GM18951 (cell line): ENCODE data around the gene PRPF8.
"Not testable (repeated sequence)": the region's sequence is repeated elsewhere in the genome, so short reads cannot be mapped to it uniquely, and the experiment has no call there.

Experiments
- POLR2A ChIP-seq: IDR thresholded peaks from 4 replicates; pipeline ENCODE4 v1.6.1; 2011; ENCODE audit warnings: mild to moderate bottlenecking; ENCODE audit not compliant: insufficient read length, insufficient read depth; ENCODE audit errors: extremely low read depth
- in situ Hi-C: fragments of 300-500 bp; cut with MboI; formaldehyde crosslinking; loops from one replicate; pipeline ENCODE4 v1.12.0; 2022; ENCODE audit warnings: low sequenced_read_pairs, mixed read lengths, inconsistent platforms; ENCODE audit not compliant: unreplicated experiment

PRPF8 gene

GRCh38 chr17:1695365-1695764, 10.7 kb upstream of the PRPF8 start:
- TF ChIP-seq POLR2A = no peak
- in situ Hi-C loops = no loop called here

GRCh38 chr17:1693339-1693738, 8.7 kb upstream of the PRPF8 start:
- in situ Hi-C loops = no loop called here
- TF ChIP-seq POLR2A = no peak

GRCh38 chr17:1690544-1691221, 6.0 kb upstream of the PRPF8 start:
- no peak for TF ChIP-seq POLR2A
- in situ Hi-C loops = no loop called here

GRCh38 chr17:1688405-1688804, 3.7 kb upstream of the PRPF8 start:
- in situ Hi-C loops = not testable (repeated sequence)

GRCh38 chr17:1686086-1686485, 1.4 kb upstream of the PRPF8 start:
- no peak for TF ChIP-seq POLR2A
- in situ Hi-C loops = no loop called here

- in situ Hi-C loops = no loop called here
- no peak for TF ChIP-seq POLR2A
Observed at GRCh38 chr17:1683459-1683858, 1.2 kb downstream of the PRPF8 start.

GRCh38 chr17:1676401-1676800, 8.3 kb downstream of the PRPF8 start:
- TF ChIP-seq POLR2A = no peak
- in situ Hi-C loops = no loop called here

GRCh38 chr17:1673041-1673785, 11.5 kb downstream of the PRPF8 start:
- in situ Hi-C loops = no loop called here
- TF ChIP-seq POLR2A = no peak

GRCh38 chr17:1663934-1664333, 20.7 kb downstream of the PRPF8 start:
- in situ Hi-C loops = not testable (repeated sequence)

- in situ Hi-C loops = no loop called here
- TF ChIP-seq POLR2A = no peak
Observed at GRCh38 chr17:1661045-1661444, 23.6 kb downstream of the PRPF8 start.

GRCh38 chr17:1658100-1658499, 26.6 kb downstream of the PRPF8 start:
- in situ Hi-C loops = no loop called here
- no peak for TF ChIP-seq POLR2A

GRCh38 chr17:1653735-1654134, 30.9 kb downstream of the PRPF8 start:
- TF ChIP-seq POLR2A = no peak
- in situ Hi-C loops = no loop called here

- in situ Hi-C loops = not testable (repeated sequence)
Observed at GRCh38 chr17:1652794-1653193, 31.9 kb downstream of the PRPF8 start.

GRCh38 chr17:1651559-1651844, 33.2 kb downstream of the PRPF8 start:
- TF ChIP-seq POLR2A = no peak
- in situ Hi-C loops = no loop called here
